ENCODE data around the gene ACVRL1. TPM values are rescaled to one million over a fixed set of nuclear protein-coding genes. Genes with fewer than 3 reads are reported as not detected.

Gene ACVRL1
- total RNA-seq, 4 donors from 2014 or later, result 68.4 to 318 (median 80.7) TPM

- 79% methylated on average over 5 of the region's 5 CpGs for WGBS, 2 donors
- TF ChIP-seq CTCF (IDR thresholded peaks at IDR 0.05) (no peak), EP300 (IDR thresholded peaks at IDR 0.05) (no peak), POLR2A (IDR thresholded peaks at IDR 0.05) (no peak)
- H3K36me3 ChIP-seq, result no peaks in the 10 kb centered on the region
- H3K4me1 ChIP-seq, result no peaks in the 10 kb centered on the region
- no peaks in the 10 kb centered on the region for H3K9me3 ChIP-seq
- no peak overlapping the region for H3K4me3 ChIP-seq
- H3K27ac ChIP-seq, result no peak overlapping the region
- no peak for DNase-seq (ENCODE audit: low spot score in 2 of 2)
- H3K27me3 ChIP-seq, result no peaks in the 10 kb centered on the region
Observed at GRCh38 chr12:51932218-51933076, 25.1 kb downstream of the ACVRL1 start.

GRCh38 chr12:51934080-51934479 is 26.8 kb downstream of the ACVRL1 start:
- Histone ChIP-seq H3K27me3 (no peaks in the 10 kb centered on the region), H3K4me3 (no peak overlapping the region), H3K4me1 (no peaks in the 10 kb centered on the region), H3K36me3 (no peaks in the 10 kb centered on the region), H3K9me3 (no peaks in the 10 kb centered on the region), H3K27ac (no peak overlapping the region)
- TF ChIP-seq CTCF (IDR thresholded peaks at IDR 0.05) (no peak), POLR2A (IDR thresholded peaks at IDR 0.05) (no peak), EP300 (IDR thresholded peaks at IDR 0.05) (no peak)
- WGBS, 2 donors, result 89% methylated on average over 4 of the region's 4 CpGs
- no peak for DNase-seq (ENCODE audit: low spot score in 2 of 2)

GRCh38 chr12:51937926-51938325 is 30.6 kb downstream of the ACVRL1 start:
- peaks cover 0 to 8% (median 0%) of the 10 kb centered on the region in 4 donors for H3K4me1 ChIP-seq
- no peak overlapping the region for H3K27ac ChIP-seq
- no peaks in the 10 kb centered on the region for H3K27me3 ChIP-seq
- H3K9me3 ChIP-seq, result no peaks in the 10 kb centered on the region
- H3K4me3 ChIP-seq, result no peak overlapping the region
- TF ChIP-seq POLR2A (IDR thresholded peaks at IDR 0.05) (no peak), EP300 (IDR thresholded peaks at IDR 0.05) (no peak), CTCF (IDR thresholded peaks at IDR 0.05) (no peak)
- no peaks in the 10 kb centered on the region for H3K36me3 ChIP-seq
- DNase-seq (ENCODE audit: low spot score in 2 of 2), result no peak
- 27 to 28% methylated on average over 2 of the region's 2 CpGs for WGBS, 2 donors

GRCh38 chr12:51938726-51939125 is 31.4 kb downstream of the ACVRL1 start:
- H3K4me3 ChIP-seq, result no peak overlapping the region
- no peaks in the 10 kb centered on the region for H3K36me3 ChIP-seq
- no peak for DNase-seq (ENCODE audit: low spot score in 2 of 2)
- peaks cover 0 to 8% (median 0%) of the 10 kb centered on the region in 4 donors for H3K4me1 ChIP-seq
- H3K27me3 ChIP-seq, result no peaks in the 10 kb centered on the region
- H3K9me3 ChIP-seq, result no peaks in the 10 kb centered on the region
- H3K27ac ChIP-seq, result no peak overlapping the region
- TF ChIP-seq POLR2A (IDR thresholded peaks at IDR 0.05), result no peak
- no peak for TF ChIP-seq EP300 (IDR thresholded peaks at IDR 0.05)
- TF ChIP-seq CTCF (IDR thresholded peaks at IDR 0.05), result no peak
- 90 to 100% methylated on average over 6 of the region's 6 CpGs for WGBS, 2 donors

GRCh38 chr12:51941011-51941581 is 33.8 kb downstream of the ACVRL1 start:
- Histone ChIP-seq H3K4me1 (peaks cover 0 to 8% (median 0%) of the 10 kb centered on the region in 4 donors), H3K36me3 (no peaks in the 10 kb centered on the region), H3K4me3 (no peak overlapping the region), H3K9me3 (peaks cover 0 to 12% (median 3%) of the 10 kb centered on the region in 4 donors), H3K27ac (no peak overlapping the region), H3K27me3 (no peaks in the 10 kb centered on the region)
- WGBS, 2 donors, result 40 to 41% methylated on average over 14 to 15 of the region's 15 CpGs
- no peak for TF ChIP-seq EP300 (IDR thresholded peaks at IDR 0.05)
- TF ChIP-seq POLR2A (IDR thresholded peaks at IDR 0.05), result no peak
- no peak for TF ChIP-seq CTCF (IDR thresholded peaks at IDR 0.05)
- DNase-seq (ENCODE audit: low spot score in 2 of 2), result no peak

All from tibial nerve (tissue), 4 donors.